Heart right ventricle (tissue), 16 donors: Measurements from ENCODE around the gene SAPCD2. TPM values are rescaled to one million over a fixed set of nuclear protein-coding genes. Genes with fewer than 3 reads are reported as not detected.

Source experiments
- ATAC-seq, 8 donors: fragments of 200-7000 bp; cut with Tn5 transposase; one replicate each; pipeline ENCODE4 v1.9.1; 2020; ENCODE audit warnings: mild to moderate bottlenecking in 8 of 8, moderate library complexity in 8 of 8, moderate number of reproducible peaks in 1 of 8
- DNase-seq, 2 donors: peaks; one replicate each; pipeline ENCODE4 v3.0.0-alpha.2; 2020
- H3K27ac ChIP-seq, 10 donors: fragments of 200-600 bp; sonication (generic) in 2 of 10; one replicate each; pipeline versions ENCODE4 v1.5.0 to v1.8.0; 2020 to 2022; ENCODE audit warnings: mild to moderate bottlenecking in 3 of 10
- H3K27me3 ChIP-seq, 7 donors: fragments of 200-600 bp; one replicate each; pipeline ENCODE4 v1.8.0; 2021 to 2022; ENCODE audit warnings: mild to moderate bottlenecking in 2 of 7
- H3K36me3 ChIP-seq, 9 donors: fragments of 200-600 bp; sonication (generic) in 1 of 9; one replicate each; pipeline versions ENCODE4 v1.5.0 to v1.8.0; 2020 to 2022; ENCODE audit warnings: mild to moderate bottlenecking in 2 of 9
- H3K4me1 ChIP-seq, 9 donors: fragments of 200-600 bp; sonication (generic) in 1 of 9; one replicate each; pipeline versions ENCODE4 v1.5.0 to v1.8.0; 2020 to 2022; ENCODE audit warnings: mild to moderate bottlenecking in 4 of 9
- H3K4me3 ChIP-seq, 10 donors: fragments of 200-600 bp; sonication (generic) in 2 of 10; one replicate each; pipeline versions ENCODE4 v1.5.0 to v1.8.0; 2020 to 2022; ENCODE audit warnings: mild to moderate bottlenecking in 7 of 10, moderate library complexity in 2 of 10
- H3K9me3 ChIP-seq, 11 donors: fragments of 200-600 bp in 10 of 11; sonication (generic) in 2 of 11; one replicate each; pipeline versions ENCODE4 v1.5.0 to v1.8.0; 2013 to 2022; ENCODE audit warnings: mild to moderate bottlenecking in 2 of 11, control low read depth in 1 of 11, moderate library complexity in 1 of 11
- CTCF ChIP-seq, 9 donors: fragments of 200-600 bp; sonication (generic) in 2 of 9; IDR thresholded peaks; one replicate each; pipeline versions ENCODE4 v1.5.0 to v1.8.0; 2021 to 2022; ENCODE audit warnings: antibody characterized with exemption in 9 of 9, mild to moderate bottlenecking in 5 of 9, moderate library complexity in 1 of 9
- WGBS, 2 donors: extraction: QIAGEN DNeasy Blood & Tissue Kit; methylation state at CpG; one replicate each; pipeline ENCODE4 v1.1.7; 2013; ENCODE audit warnings: inconsistent platforms in 1 of 2; 5-methylcytosine and 5-hydroxymethylcytosine counted together
- intact Hi-C, 10 donors: fragments of 100-400 bp; cut with DNase I; formaldehyde crosslinking; loops; one replicate each; pipeline versions ENCODE4 v1.11.1 to v1.14.2; 2022
- polyA plus RNA-seq, 2 donors: library from polyadenylated mRNA; stranded (reverse); fragments of 200-250 nt; gene quantifications; one replicate each; pipeline ENCODE4 v1.2.3, GENCODE V29; 2013
- total RNA-seq, 10 donors: library from RNA; stranded (reverse); fragmentation: NEBNext Ultra II Directional in 3 of 10; extraction: Animal tissue kit (Norgen Biotek cat#: 25700) in 3 of 10; gene quantifications; one replicate each; pipeline versions ENCODE4 v1.2.1 to v1.2.4, GENCODE V29; 2021 to 2023
- donor health status: Arrhythmogenic right ventricular cardiomyopathy.
- donor health status: ischemic (EF 13 %, LVEDD 7.1; RV severe dilation, severe dysfunction).
- donor health status: healthy with polysubstance abuse.
- donor health status: DM: no; HTN: yes; CAD: no.
- donor health status: DM: no; HTN: no; CAD: no.
- donor health status: ischemic (EF 25% LVEDD 6.9; RV normal size, moderate dysfunction).
- donor health status: ischemic (EF 25% LVEDD 5.7; RV mildly dilated, moderate dysfunction).
- donor health status: healthy.
- donor health status: DM: yes; HTN: yes; CAD: no.
- donor health status: Ischemic cardiomyopathy.
- donor health status: ischemic (EF 35%, LVEDD 5.7; RV mildly dilated, moderate dysfunction).
- donor health status: nonischemic (EF 11% LVEDD 7.7; RV severe dilation, severe dysfunction).
- donor health status: DM: yes; HTN: yes; CAD: no.
- donor health status: PGD.
- donor health status: ischemic (EF 29% LVEDD 5.4; RV normal size, mild dysfunction).
- donor health status: nonischemic (EF 23%, LVEDD 6.1; RV moderate dilation, normal function).

SAPCD2 gene
- total and polyA plus RNA-seq, 12 donors: 0.06 to 1.1 (median 0.13) TPM; not detected in 1

- ATAC-seq: peak in 1 of 8 donors; percentile 1
- no peak for TF ChIP-seq CTCF (IDR thresholded peaks at IDR 0.05)
- peaks cover 7 to 47% (median 16%) of the 10 kb centered on the region in 9 donors for H3K4me1 ChIP-seq
- peaks cover 0 to 15% (median 9%) of the 10 kb centered on the region in 7 donors for H3K27me3 ChIP-seq
- no peak for DNase-seq
- intact Hi-C loops: no loop called here
- 83 to 89% methylated on average over 2 of the region's 2 CpGs for WGBS, 2 donors
- peak overlapping the region in 6 of 10 donors; percentile 44 to 58 (median 52) for H3K4me3 ChIP-seq
- peak overlapping the region in 9 of 10 donors; percentile 51 to 86 (median 85) for H3K27ac ChIP-seq
- H3K36me3 ChIP-seq: no peaks in the 10 kb centered on the region
- H3K9me3 ChIP-seq: no peaks in the 10 kb centered on the region
Observed at GRCh38 chr9:137071282-137071681, 925 bp upstream of the SAPCD2 start.

- Histone ChIP-seq H3K27me3 (peaks cover 0 to 15% (median 9%) of the 10 kb centered on the region in 7 donors), H3K4me3 (peak overlapping the region in 9 of 10 donors; percentile 12 to 58 (median 50)), H3K9me3 (no peaks in the 10 kb centered on the region), H3K27ac (peak overlapping the region; percentile 59 to 86 (median 82)), H3K4me1 (peaks cover 7 to 46% (median 16%) of the 10 kb centered on the region in 9 donors), H3K36me3 (no peaks in the 10 kb centered on the region)
- 9 to 18% methylated on average over 6 of the region's 6 CpGs for WGBS, 2 donors
- TF ChIP-seq CTCF (IDR thresholded peaks at IDR 0.05): peak in 4 of 9 donors; percentile 10 to 42 (median 19)
- peak; percentile 36 to 78 (median 58) for ATAC-seq
- intact Hi-C loops: loop anchor here in 1 of 10 donors (1.0 kb wide), 1 partner anchor 25 kb away; the partner anchor contains the start of gene NPDC1
- DNase-seq: peak; percentile 74 to 81
Observed at GRCh38 chr9:137070906-137071275, 534 bp upstream of the SAPCD2 start.

GRCh38 chr9:137069508-137070091, 757 bp downstream of the SAPCD2 start:
- peaks cover 7 to 42% (median 16%) of the 10 kb centered on the region in 9 donors for H3K4me1 ChIP-seq
- H3K27ac ChIP-seq: no peak overlapping the region
- TF ChIP-seq CTCF (IDR thresholded peaks at IDR 0.05): no peak
- H3K4me3 ChIP-seq: peak overlapping the region in 2 of 10 donors; percentile 44 to 58
- no peaks in the 10 kb centered on the region for H3K36me3 ChIP-seq
- DNase-seq: peak in 1 of 2 donors; percentile 19
- intact Hi-C loops: loop anchor here in 2 of 10 donors (1.0 to 10.0 kb wide), 2 partner anchors 23 to 285 kb away; partner anchors contain the start of gene NPDC1 (in 1 of the 2)
- no peaks in the 10 kb centered on the region for H3K9me3 ChIP-seq
- no peak for ATAC-seq
- 8 to 10% methylated on average over 40 to 52 of the region's 52 CpGs for WGBS, 2 donors
- peaks cover 0 to 15% (median 9%) of the 10 kb centered on the region in 7 donors for H3K27me3 ChIP-seq

GRCh38 chr9:137068539-137069507, 1.5 kb downstream of the SAPCD2 start:
- WGBS, 2 donors: 91 to 94% methylated on average over 17 of the region's 17 CpGs
- peaks cover 0 to 15% (median 9%) of the 10 kb centered on the region in 7 donors for H3K27me3 ChIP-seq
- DNase-seq (peak in 1 of 2 donors; percentile 18), ATAC-seq (no peak)
- H3K27ac ChIP-seq: no peak overlapping the region
- H3K9me3 ChIP-seq: no peaks in the 10 kb centered on the region
- intact Hi-C loops: loop anchor here in 1 of 10 donors (10.0 kb wide), 1 partner anchor 284 kb away; no protein-coding TSS in a partner anchor
- H3K4me1 ChIP-seq: peaks cover 7 to 48% (median 17%) of the 10 kb centered on the region in 9 donors
- TF ChIP-seq CTCF (IDR thresholded peaks at IDR 0.05): no peak
- H3K4me3 ChIP-seq: peak overlapping the region in 1 of 10 donors; percentile 58
- no peaks in the 10 kb centered on the region for H3K36me3 ChIP-seq
